SU-DHL-6 (cell line): ENCODE results near the gene EEF1AKMT3.

Experiments used
- H2AFZ ChIP-seq: fragments of 200-600 bp; sonication (generic); 2 replicates; pipeline ENCODE4 v1.6.1; 2014; ENCODE audit warnings: low read depth, mild to moderate bottlenecking, moderate library complexity, mixed read lengths, antibody characterized with exemption, low read length; ENCODE audit not compliant: severe bottlenecking
- H3F3A ChIP-seq: fragments of 200-600 bp; shearing (Covaris generic); 2 replicates; pipeline ENCODE4 v1.6.0; 2016; ENCODE audit warnings: antibody characterized with exemption, mild to moderate bottlenecking; ENCODE audit not compliant: insufficient read depth
- H3K27ac ChIP-seq: fragments of 200-600 bp; sonication (generic); 2 replicates; pipeline ENCODE4 v1.5.1; 2016; ENCODE audit warnings: low read depth, mild to moderate bottlenecking, low read length, moderate library complexity, mixed read lengths
- H3K27me3 ChIP-seq: fragments of 200-600 bp; sonication (generic), shearing (Covaris generic); 2 replicates; pipeline ENCODE4 v1.6.0; 2014; ENCODE audit warnings: mild to moderate bottlenecking, low read length
- H3K36me3 ChIP-seq: fragments of 200-600 bp; sonication (generic); 2 replicates; pipeline ENCODE4 v1.6.1; 2014; ENCODE audit warnings: mild to moderate bottlenecking, low read length, mixed read lengths
- H3K4me2 ChIP-seq: fragments of 300-600, 200-600 bp; shearing (Covaris generic), sonication (generic); 2 replicates; pipeline ENCODE4 v1.6.0; 2014; ENCODE audit warnings: low read length, low read depth, mild to moderate bottlenecking; ENCODE audit not compliant: poor library complexity, severe bottlenecking
- H3K4me3 ChIP-seq: fragments of 200-600 bp; sonication (generic); 2 replicates; pipeline ENCODE4 v1.5.1; 2014; ENCODE audit warnings: antibody characterized with exemption, low read length, mild to moderate bottlenecking, mixed read lengths; ENCODE audit not compliant: insufficient read depth, poor library complexity, severe bottlenecking
- H3K79me2 ChIP-seq: fragments of 200-600 bp; sonication (generic); 2 replicates; pipeline ENCODE4 v1.6.1; 2014; ENCODE audit warnings: mild to moderate bottlenecking, low read length, moderate library complexity; ENCODE audit not compliant: insufficient read depth
- H3K9ac ChIP-seq: fragments of 200-600 bp; sonication (generic); 2 replicates; pipeline ENCODE4 v1.7.0; 2014; ENCODE audit warnings: mild to moderate bottlenecking, low read length
- H3K9me2 ChIP-seq: fragments of 200-600 bp; sonication (generic); replicated peaks from 2 replicates; pipeline ENCODE4 v1.6.1; 2014; ENCODE audit warnings: low read length; ENCODE audit not compliant: insufficient read depth
- H3K9me3 ChIP-seq: fragments of 200-600 bp; sonication (generic); 2 replicates; pipeline ENCODE4 v1.6.1; 2014; ENCODE audit warnings: low read length, mixed read lengths; ENCODE audit not compliant: insufficient read depth
- H4K20me1 ChIP-seq: fragments of 200-600 bp; sonication (generic); 2 replicates; pipeline ENCODE4 v1.6.1; 2014; ENCODE audit warnings: low read depth, mild to moderate bottlenecking, antibody characterized with exemption, low read length, moderate library complexity, mixed read lengths
- CTCF ChIP-seq: fragments of 200-600 bp; sonication (generic); IDR thresholded peaks from one replicate; pipeline ENCODE4 v1.5.1; 2017; ENCODE audit warnings: antibody characterized with exemption, mild to moderate bottlenecking, low read length, moderate library complexity; ENCODE audit not compliant: insufficient read depth, poor library complexity, severe bottlenecking
- EZH2phosphoT487 ChIP-seq: fragments of 200-600 bp; sonication (generic), shearing (Covaris generic); conservative IDR thresholded peaks from 2 replicates; pipeline ENCODE4 v1.6.1; 2018; ENCODE audit warnings: mild to moderate bottlenecking, antibody characterized with exemption, low read length, moderate library complexity, mixed read lengths

The EEF1AKMT3 gene

GRCh38 chr12:57826966-57827365, 54.6 kb downstream of the EEF1AKMT3 start:
- Histone ChIP-seq H3K27me3 (no peaks in the 10 kb centered on the region), H3K4me3 (no peak overlapping the region), H3K9me2 (no peaks in the 10 kb centered on the region), H2AFZ (no peak overlapping the region), H3K36me3 (no peaks in the 10 kb centered on the region), H4K20me1 (no peaks in the 10 kb centered on the region), H3K79me2 (no peaks in the 10 kb centered on the region), H3K27ac (no peak overlapping the region), H3K9ac (no peak overlapping the region), H3K9me3 (no peaks in the 10 kb centered on the region), H3F3A (no peaks in the 10 kb centered on the region), H3K4me2 (no peak overlapping the region)
- TF ChIP-seq CTCF = no peak
- TF ChIP-seq EZH2phosphoT487 = no peak

GRCh38 chr12:57829025-57829777, 56.8 kb downstream of the EEF1AKMT3 start:
- Histone ChIP-seq H3K9me2 (no peaks in the 10 kb centered on the region), H3K27ac (no peak overlapping the region), H3K4me3 (no peak overlapping the region), H3K27me3 (no peaks in the 10 kb centered on the region), H4K20me1 (no peaks in the 10 kb centered on the region), H3K9ac (no peak overlapping the region), H3K79me2 (no peaks in the 10 kb centered on the region), H3K36me3 (no peaks in the 10 kb centered on the region), H3K4me2 (no peak overlapping the region), H3F3A (no peaks in the 10 kb centered on the region), H2AFZ (no peak overlapping the region), H3K9me3 (no peaks in the 10 kb centered on the region)
- TF ChIP-seq CTCF (no peak), EZH2phosphoT487 (no peak)

- Histone ChIP-seq H3K27ac (no peak overlapping the region), H3K9me3 (no peaks in the 10 kb centered on the region), H3F3A (no peaks in the 10 kb centered on the region), H3K9me2 (no peaks in the 10 kb centered on the region), H2AFZ (no peak overlapping the region), H3K79me2 (no peaks in the 10 kb centered on the region), H3K9ac (no peak overlapping the region), H4K20me1 (no peaks in the 10 kb centered on the region), H3K36me3 (no peaks in the 10 kb centered on the region), H3K4me2 (no peak overlapping the region), H3K27me3 (no peaks in the 10 kb centered on the region), H3K4me3 (no peak overlapping the region)
- TF ChIP-seq EZH2phosphoT487 = no peak
- no peak for TF ChIP-seq CTCF
These were observed 58.0 kb downstream of the EEF1AKMT3 start for GRCh38 chr12:57830393-57830792.
